HUES64 (cell line): Measurements from ENCODE around the gene CACNG4.

Source experiments
- H3K27ac ChIP-seq: 2 replicates; pipeline ENCODE4 v1.7.0; 2013; ENCODE audit warnings: low read depth, low read length, inconsistent platforms
- H3K27me3 ChIP-seq: 2 replicates; pipeline ENCODE4 v1.6.1; 2013; ENCODE audit warnings: mild to moderate bottlenecking, low read length; ENCODE audit not compliant: insufficient read depth
- H3K36me3 ChIP-seq: 2 replicates; pipeline ENCODE4 v1.6.1; 2013; ENCODE audit warnings: mild to moderate bottlenecking, low read length; ENCODE audit not compliant: insufficient read depth
- H3K4me1 ChIP-seq: 2 replicates; pipeline ENCODE4 v1.6.1; 2013; ENCODE audit warnings: mild to moderate bottlenecking, low read length, moderate library complexity; ENCODE audit not compliant: insufficient read depth
- H3K4me3 ChIP-seq: 2 replicates; pipeline ENCODE4 v1.5.1; 2013; ENCODE audit warnings: mild to moderate bottlenecking, low read length, moderate library complexity
- H3K9ac ChIP-seq: 2 replicates; pipeline ENCODE4 v1.6.1; 2013; ENCODE audit warnings: mild to moderate bottlenecking, low read depth, low read length
- H3K9me3 ChIP-seq: 2 replicates; pipeline ENCODE4 v1.6.1; 2013; ENCODE audit warnings: low read depth, low read length; ENCODE audit not compliant: insufficient read depth
- WGBS: fragments of 150-250, 120-280 bp; methylation state at CpG from one replicate; pipeline ENCODE4 v1.1.7; 2013; ENCODE audit warnings: missing lambda C conversion rate; 5-methylcytosine and 5-hydroxymethylcytosine counted together

CACNG4 gene

GRCh38 chr17:67055041-67055443, 90.5 kb downstream of the CACNG4 start:
- Histone ChIP-seq H3K4me1 (no peaks in the 10 kb centered on the region; the same call in 1 of the 2 replicates), H3K36me3 (no peaks in the 10 kb centered on the region), H3K4me3 (no peak overlapping the region), H3K9ac (no peak overlapping the region), H3K9me3 (no peaks in the 10 kb centered on the region), H3K27ac (no peak overlapping the region), H3K27me3 (no peaks in the 10 kb centered on the region)
- 94% methylated on average over 15 of the region's 19 CpGs for WGBS

GRCh38 chr17:67055811-67056745, 91.6 kb downstream of the CACNG4 start:
- H3K9ac ChIP-seq: no peak overlapping the region
- 88% methylated on average over 29 of the region's 29 CpGs for WGBS

GRCh38 chr17:67056746-67057490, 92.4 kb downstream of the CACNG4 start:
- no peak overlapping the region for H3K27ac ChIP-seq
- no peaks in the 10 kb centered on the region; the same call in 1 of the 2 replicates for H3K4me1 ChIP-seq
- no peak overlapping the region for H3K4me3 ChIP-seq
- no peaks in the 10 kb centered on the region for H3K36me3 ChIP-seq
- H3K27me3 ChIP-seq: no peaks in the 10 kb centered on the region
- H3K9ac ChIP-seq: no peak overlapping the region
- no peaks in the 10 kb centered on the region for H3K9me3 ChIP-seq
- WGBS: 92% methylated on average over 18 of the region's 18 CpGs

More at GRCh38 chr17:67055811-67056745, 91.6 kb downstream of the CACNG4 start:
- Histone ChIP-seq H3K27ac (no peak overlapping the region), H3K4me3 (no peak overlapping the region), H3K36me3 (no peaks in the 10 kb centered on the region), H3K27me3 (no peaks in the 10 kb centered on the region), H3K4me1 (no peaks in the 10 kb centered on the region; the same call in 1 of the 2 replicates), H3K9me3 (no peaks in the 10 kb centered on the region)

DNA sequence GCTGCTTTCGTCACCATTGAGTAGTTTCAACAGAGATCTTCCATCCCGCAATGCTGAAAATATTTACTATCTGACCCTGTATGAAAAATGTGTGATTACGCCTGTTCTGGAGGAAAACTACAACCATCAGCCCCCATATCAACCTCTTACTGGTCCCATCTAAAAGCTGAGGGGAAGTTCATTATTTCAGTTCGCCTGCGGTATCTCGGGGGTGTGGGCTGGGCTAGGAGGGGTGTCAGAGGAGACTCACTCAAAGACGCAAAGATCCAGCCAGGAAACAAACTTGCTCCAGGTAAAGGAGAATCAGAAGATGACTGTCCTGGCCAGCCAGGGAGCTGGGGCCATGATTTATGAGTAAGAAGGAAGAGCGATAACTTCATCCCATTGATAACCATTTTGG, 93.5 kb downstream of the CACNG4 start:
- no peak overlapping the region for H3K27ac ChIP-seq
- H3K36me3 ChIP-seq: no peaks in the 10 kb centered on the region
- H3K9me3 ChIP-seq: no peaks in the 10 kb centered on the region
- H3K4me3 ChIP-seq: no peak overlapping the region
- H3K9ac ChIP-seq: no peak overlapping the region
- H3K4me1 ChIP-seq: no peaks in the 10 kb centered on the region; the same call in 1 of the 2 replicates
- H3K27me3 ChIP-seq: no peaks in the 10 kb centered on the region
- 93% methylated on average over 7 of the region's 8 CpGs for WGBS

DNA sequence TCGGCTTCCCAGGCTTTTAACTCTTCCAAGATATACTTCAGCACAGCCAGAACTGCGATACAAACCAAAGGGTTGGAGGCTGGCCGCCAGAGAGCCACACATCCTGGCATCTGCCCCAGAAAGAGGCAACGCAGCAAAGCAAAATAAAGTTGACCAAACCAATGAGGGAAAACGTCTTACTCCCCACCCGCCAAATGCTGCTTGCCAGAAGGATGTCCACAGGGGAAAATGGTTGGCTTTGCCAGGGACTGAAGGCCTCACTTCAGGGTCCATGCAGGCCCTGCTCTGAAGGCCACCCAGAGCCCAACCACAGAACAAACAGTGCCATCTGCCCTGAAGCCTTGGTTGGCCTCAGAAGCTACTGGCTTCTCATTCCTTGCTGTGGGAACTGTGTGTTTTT, 94.9 kb downstream of the CACNG4 start:
- Histone ChIP-seq H3K9ac (no peak overlapping the region), H3K27ac (no peak overlapping the region), H3K27me3 (no peaks in the 10 kb centered on the region), H3K4me3 (no peak overlapping the region), H3K9me3 (no peaks in the 10 kb centered on the region), H3K36me3 (no peaks in the 10 kb centered on the region), H3K4me1 (no peaks in the 10 kb centered on the region; the same call in 1 of the 2 replicates)
- WGBS: 95% methylated on average over 6 of the region's 6 CpGs

DNA sequence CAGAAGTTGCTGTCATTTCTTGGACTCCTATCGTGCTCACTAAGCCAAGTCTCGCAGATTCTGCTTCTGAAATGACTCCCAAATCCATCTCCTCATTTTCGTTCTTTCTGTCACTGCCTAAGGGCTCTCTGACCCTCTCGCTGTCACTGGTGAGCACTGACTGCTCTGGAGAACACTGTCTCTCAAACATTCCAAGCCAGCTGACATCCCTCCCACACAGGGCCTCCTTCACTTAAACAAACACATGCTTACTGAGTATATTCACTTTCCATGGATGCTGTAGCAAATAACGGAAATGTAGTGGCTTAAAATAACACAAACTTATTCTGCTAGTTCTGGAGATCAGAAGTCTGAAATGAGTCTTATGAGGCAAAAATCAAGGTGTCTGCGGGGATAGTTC, 98.6 kb downstream of the CACNG4 start:
- no peaks in the 10 kb centered on the region for H3K36me3 ChIP-seq
- WGBS: 93% methylated on average over 6 of the region's 6 CpGs
- H3K27ac ChIP-seq: no peak overlapping the region
- H3K4me1 ChIP-seq: 0 out of 2 replicates have a peak, but pooled peaks cover 4% of the 10 kb centered on the region
- H3K27me3 ChIP-seq: no peaks in the 10 kb centered on the region
- H3K9me3 ChIP-seq: no peaks in the 10 kb centered on the region
- H3K9ac ChIP-seq: no peak overlapping the region
- no peak overlapping the region for H3K4me3 ChIP-seq

DNA sequence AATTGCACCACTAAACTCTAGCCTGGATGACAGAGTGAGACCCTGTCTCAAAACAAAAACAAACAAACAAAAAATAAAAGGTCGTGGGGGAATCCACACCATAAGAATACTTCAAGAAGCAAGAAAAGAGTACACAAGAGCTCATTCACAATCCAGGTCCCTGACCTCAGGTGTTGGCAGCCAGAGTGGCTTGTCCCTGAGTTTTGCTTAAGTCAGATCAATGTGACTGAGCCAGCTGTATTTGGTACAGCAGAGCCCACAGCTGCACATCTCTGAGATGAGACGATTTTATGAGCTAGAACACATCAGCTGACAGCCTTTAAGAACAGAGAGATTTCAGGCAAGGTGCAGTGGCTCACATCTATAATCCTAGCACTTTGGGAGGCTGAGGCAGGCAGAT, 102.2 kb downstream of the CACNG4 start:
- WGBS: 89% methylated on average over 2 of the region's 2 CpGs
- H3K27ac ChIP-seq: no peak overlapping the region
- H3K36me3 ChIP-seq: no peaks in the 10 kb centered on the region
- H3K4me3 ChIP-seq: no peak overlapping the region
- no peak overlapping the region for H3K9ac ChIP-seq
- no peaks in the 10 kb centered on the region for H3K27me3 ChIP-seq
- peaks cover 4% of the 10 kb centered on the region; the same call in 1 of the 2 replicates for H3K4me1 ChIP-seq
- H3K9me3 ChIP-seq: no peaks in the 10 kb centered on the region

- peaks cover 4% of the 10 kb centered on the region; the same call in 1 of the 2 replicates for H3K4me1 ChIP-seq
- H3K4me3 ChIP-seq: no peak overlapping the region
- no peak overlapping the region for H3K9ac ChIP-seq
- no peaks in the 10 kb centered on the region for H3K9me3 ChIP-seq
- no peak overlapping the region for H3K27ac ChIP-seq
- 86% methylated on average over 13 of the region's 13 CpGs for WGBS
- H3K36me3 ChIP-seq: no peaks in the 10 kb centered on the region
- no peaks in the 10 kb centered on the region for H3K27me3 ChIP-seq
These were observed 103.3 kb downstream of the CACNG4 start for GRCh38 chr17:67067571-67068482.

- Histone ChIP-seq H3K27me3 (no peaks in the 10 kb centered on the region), H3K9ac (no peak overlapping the region), H3K36me3 (no peaks in the 10 kb centered on the region), H3K4me1 (peaks cover 4% of the 10 kb centered on the region; the same call in 1 of the 2 replicates), H3K9me3 (no peaks in the 10 kb centered on the region), H3K4me3 (no peak overlapping the region), H3K27ac (no peak overlapping the region)
- WGBS: 88% methylated on average over 3 of the region's 3 CpGs
These were observed 104.5 kb downstream of the CACNG4 start for GRCh38 chr17:67068999-67069398.

DNA sequence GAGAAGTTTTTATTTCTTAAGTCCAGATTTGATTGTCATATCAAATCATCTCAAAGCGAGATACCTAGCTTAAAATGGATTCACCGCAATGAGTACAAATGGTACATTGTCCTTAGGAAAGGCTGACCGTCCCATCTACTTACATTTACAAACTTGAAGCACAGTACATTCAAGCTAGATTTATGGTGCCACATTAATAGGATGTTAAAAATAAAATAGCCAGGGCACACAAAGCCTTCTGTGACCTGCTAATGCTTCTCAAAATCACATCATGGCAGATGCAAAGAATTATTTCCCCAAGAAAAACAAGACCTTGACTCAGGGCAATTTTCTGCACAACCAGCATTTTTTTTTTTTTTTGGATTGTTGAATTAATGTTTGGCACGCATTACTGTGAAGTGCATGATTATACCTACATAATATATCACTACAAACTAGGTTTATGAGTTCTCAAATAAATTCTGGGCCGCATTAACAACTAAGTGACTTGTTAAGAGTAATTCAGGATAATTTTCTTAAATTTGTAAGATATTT, 105.2 kb downstream of the CACNG4 start:
- Histone ChIP-seq H3K4me3 (no peak overlapping the region), H3K36me3 (no peaks in the 10 kb centered on the region), H3K27me3 (no peaks in the 10 kb centered on the region), H3K9ac (no peak overlapping the region), H3K9me3 (no peaks in the 10 kb centered on the region), H3K4me1 (peaks cover 4% of the 10 kb centered on the region; the same call in 1 of the 2 replicates), H3K27ac (no peak overlapping the region)
- WGBS: 96% methylated on average over 4 of the region's 5 CpGs
